RKO (cell line): ENCODE data around the gene FA2H.
A peak's percentile ranks its signal among the peaks of the same experiment; 100 is the strongest.
"Not testable (repeated sequence)": the region's sequence is repeated elsewhere in the genome, so short reads cannot be mapped to it uniquely, and the experiment has no call there.

ENCODE experiments used
- DNase-seq: peaks from one replicate; pipeline ENCODE4 v3.0.0-alpha.2; 2016; ENCODE audit warnings: low spot score

The FA2H gene

DNA sequence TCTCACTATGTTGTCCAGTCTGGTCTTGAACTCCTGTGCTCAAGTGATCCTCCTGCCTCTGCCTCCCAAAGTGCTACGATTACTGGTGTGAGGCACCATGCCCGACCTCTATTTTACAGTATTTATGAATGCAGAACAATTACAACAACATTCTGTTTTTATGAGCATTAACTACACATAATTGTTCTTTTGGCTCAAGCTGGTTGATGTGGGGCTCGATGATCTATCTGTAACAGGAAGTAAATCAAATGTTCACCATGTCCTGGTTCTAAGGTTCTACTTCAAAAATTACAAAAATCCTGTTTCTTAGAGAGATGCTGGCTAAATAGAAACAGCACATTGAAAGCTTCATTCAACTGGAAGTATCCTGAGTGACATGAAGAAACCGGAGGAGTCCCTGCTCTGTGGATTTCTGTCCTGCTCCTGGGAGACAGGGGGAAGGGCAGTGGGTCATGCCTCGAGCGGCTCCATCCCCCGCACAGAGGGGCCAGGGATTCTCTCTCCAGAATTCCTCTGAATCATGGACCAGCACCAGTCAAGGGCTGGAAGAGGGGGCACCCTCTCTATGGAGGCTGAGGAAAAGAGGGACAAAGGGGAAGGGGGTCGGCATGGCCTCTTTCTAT lies 31.5 kb downstream of the FA2H start:
- DNase-seq, result no peak

DNA sequence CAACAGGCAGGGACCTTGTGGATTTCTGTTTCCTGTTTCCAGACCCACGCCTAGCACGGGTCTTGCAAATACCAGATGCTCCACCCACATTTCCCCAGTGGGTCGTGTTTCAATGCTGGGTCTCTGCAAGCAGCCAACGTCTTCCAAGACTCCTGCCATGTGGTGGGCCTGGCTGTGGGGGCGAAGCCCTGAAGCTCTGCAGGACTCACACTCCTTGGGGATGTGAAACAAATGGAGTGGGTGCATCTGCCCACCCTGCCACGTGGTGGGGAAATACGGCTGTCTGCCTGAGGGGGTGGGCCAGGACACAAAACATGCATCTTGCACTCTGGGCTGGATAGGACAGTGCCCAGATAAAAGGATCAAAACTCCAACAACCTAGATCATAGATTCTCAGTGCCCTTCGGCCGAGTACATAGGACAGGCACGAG lies 32.6 kb downstream of the FA2H start:
- DNase-seq, result no peak

DNA sequence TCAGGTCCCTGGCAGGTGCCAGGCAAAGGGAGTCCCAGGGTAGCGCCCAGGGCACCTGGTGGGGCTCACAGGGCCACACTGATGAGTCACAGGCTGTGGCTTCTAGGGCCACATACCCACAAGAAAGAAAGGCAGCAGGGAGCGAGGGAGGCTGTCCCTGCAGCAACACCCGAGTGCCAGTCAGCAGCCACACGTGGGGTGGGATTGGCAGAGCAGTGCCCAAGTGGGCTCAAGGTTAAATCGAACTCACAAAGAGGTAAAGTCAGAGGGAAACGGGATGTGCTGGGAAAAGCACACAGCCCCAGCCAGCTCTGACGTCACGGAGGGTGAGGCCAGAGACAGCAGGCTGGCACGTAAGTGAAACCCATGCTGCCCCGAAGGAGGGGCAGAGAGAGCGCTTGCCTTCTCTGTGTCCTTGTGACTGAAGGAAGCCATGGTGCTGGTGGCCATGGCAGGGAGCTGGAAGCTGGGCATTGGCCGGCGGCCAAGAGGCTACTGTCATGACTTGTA lies 33.8 kb downstream of the FA2H start:
- no peak for DNase-seq

DNA sequence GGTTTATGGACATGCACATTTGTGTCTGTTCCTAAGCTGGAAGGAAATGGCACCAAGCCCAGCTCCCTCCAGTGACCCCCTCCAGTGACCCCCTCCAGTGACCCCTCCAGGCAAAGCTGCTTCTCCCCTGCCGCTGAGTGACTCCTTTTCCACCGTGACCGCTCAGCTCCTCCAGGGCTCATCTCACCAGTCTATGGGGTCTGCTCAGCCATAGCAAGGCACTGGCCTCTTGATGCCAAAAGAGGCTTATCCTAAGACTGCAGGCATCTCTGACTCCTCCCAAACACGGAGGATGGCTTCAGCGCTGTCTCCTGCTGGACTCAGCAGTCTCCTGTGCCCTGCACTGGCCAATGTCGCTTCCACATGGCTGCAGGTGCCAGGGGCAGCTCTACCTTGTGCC lies 35.3 kb downstream of the FA2H start:
- no peak for DNase-seq

DNA sequence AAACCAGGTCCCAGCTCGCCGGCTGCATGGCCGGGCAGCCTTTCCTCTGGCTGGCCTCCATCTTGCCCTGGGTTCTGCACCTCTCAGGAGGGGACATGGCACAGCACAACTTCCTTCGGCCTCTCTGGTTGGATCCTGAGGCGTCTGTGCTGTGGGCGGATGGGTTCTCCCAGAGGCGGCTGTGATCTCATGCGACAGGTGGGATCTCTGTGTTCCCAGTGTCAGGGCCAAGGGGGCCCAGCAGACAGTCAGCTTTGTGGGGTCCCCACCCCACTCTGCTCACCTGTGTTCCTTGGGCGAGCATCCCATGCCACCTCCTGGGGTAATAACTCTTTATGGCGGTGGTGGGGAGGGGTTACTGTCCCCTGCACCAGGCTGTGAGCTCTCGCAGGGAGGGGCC lies 35.8 kb downstream of the FA2H start:
- no peak for DNase-seq

DNA sequence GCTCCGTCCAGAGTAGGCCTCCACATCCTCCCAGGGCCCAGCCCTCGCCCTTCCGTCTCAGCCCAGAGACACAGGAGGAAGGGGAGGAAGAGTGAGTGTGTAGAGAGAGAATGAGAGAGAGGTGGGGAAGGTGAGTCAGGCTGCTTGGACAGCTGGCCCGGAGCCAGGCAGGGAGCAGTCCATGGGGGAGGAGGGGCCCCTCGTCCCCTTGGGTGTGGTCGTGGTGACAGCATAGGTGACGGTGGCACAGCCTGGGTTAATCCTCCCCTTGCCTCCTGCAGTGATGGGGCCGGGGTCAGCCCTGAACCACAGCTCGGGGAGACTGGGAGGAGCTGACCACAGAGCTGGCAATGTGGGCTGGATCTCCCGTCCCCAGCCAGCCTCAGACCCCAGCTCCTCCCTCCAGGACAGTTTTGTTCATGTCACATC lies 36.5 kb downstream of the FA2H start:
- no peak for DNase-seq

DNA sequence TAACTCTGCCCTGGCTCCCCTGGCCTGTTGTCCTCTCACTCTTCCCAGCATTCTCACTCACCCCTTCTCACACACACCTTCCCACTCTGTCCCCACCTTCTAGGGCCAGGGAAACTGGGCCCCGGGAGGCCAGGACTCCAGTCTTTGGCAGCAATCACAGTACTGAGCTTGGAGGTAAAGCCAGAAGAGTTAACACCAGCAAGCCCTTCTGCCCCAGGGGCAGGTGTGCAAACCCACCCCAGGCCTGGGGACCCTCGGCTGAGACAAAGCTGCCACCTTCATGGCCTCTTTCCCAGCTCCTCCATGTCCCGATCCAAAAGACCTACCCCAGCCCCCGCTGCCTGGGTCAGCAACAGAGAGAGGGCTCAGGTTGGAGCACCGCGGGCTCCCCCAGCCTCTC lies 37.1 kb downstream of the FA2H start:
- DNase-seq, result no peak

DNA sequence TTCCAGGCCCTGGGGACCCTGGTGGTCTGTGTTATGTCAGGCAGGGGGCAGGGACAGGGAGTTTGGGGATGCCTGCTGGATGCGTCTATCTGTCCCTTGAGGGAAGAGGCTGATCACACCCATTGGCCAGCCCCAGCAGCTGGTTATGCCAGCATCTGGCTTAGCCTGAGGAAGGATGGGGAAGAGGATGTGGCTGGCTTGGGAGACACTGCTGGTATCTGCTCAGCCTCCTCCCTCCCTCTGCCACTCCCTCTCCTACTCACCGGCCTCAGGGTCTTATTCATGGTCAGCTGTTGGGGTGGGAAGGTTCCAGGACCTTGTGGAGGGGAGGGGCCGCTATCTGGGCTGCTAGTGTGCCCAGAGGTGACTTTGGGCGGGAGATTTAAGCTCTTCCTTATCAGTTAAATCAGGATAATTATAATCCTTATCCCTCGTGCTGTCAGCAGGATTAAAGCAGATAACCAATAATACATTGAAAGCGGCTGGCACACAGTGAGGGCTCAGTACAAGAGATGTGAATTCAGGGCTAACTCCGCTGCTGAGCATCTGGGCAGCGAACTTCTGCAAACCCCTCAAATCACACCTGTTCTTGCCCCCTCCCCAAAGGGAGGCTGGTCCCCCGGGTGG lies 38.0 kb downstream of the FA2H start:
- no peak for DNase-seq

DNA sequence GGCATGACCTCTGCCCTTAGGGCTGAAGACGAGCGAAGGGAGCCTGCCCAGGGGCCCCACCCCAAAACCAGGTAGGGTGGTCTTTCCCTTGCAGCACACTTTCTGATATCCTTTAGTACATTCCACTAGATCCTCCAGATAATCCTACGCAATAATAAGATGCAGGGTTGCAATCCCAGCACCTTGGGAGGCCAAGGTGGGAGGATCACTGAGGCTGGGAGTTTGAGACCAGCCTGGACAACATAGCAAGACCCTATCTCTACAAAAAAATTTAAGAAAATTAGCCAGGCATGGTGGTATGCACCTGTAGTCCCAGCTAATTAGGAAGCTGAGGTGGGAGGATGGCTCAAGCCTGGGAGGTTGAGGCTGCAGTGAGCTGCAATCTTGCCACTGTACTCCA lies 39.1 kb downstream of the FA2H start:
- DNase-seq, result no peak

DNA sequence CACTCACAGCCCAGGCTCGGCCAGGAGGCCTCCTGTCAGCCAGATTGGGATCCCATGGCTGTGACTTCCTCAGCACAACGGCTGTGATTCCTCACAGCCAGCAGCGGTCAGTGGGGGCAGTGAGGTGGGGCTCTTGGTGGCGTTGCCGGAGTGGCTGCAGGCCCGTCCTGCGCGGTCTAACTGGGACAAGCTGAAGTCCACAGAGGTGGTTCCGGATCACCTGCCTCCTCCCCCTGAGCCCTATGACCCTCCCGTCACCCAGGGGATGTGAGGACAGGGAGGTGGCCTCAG lies 39.5 kb downstream of the FA2H start:
- no peak for DNase-seq

DNA sequence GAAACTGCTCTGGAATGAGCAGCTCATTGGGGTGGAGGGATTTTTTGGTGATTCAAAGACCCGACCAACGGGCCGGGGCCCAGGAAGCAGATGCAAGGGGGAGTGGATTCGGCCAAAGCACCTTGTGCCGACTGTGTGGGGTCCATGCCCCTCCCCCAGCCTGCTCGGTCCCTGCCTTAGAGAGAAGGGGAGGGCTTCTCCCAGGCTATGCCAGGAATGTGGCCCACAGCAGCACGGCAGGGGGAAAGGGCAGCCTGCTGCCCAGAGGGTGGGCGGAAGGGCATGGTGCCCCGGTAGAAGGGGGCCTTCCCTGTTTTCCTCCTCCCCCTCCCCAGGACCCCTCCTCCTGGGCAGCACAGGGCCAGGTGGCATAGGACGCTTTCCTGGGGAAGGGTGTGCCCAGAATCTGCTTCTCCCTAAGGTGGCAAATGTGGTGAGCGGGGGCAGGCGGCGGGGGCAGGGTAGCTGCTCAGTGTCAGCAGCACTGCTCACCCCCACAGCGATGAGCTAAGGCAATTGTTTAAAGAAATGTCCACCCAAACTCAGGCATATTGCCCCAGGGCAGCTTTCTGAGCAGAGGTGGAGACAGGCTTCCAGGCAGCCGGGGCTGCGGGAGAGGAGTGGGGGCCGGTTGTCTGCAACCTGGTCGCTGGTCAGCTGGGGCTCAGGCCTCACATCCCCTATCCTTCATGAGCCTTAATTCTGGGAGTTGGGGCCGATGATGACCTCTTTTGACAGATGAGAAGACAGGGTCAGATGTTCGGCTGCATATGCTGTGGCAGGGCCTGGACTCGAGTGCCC lies 40.1 kb downstream of the FA2H start:
- no peak for DNase-seq

DNA sequence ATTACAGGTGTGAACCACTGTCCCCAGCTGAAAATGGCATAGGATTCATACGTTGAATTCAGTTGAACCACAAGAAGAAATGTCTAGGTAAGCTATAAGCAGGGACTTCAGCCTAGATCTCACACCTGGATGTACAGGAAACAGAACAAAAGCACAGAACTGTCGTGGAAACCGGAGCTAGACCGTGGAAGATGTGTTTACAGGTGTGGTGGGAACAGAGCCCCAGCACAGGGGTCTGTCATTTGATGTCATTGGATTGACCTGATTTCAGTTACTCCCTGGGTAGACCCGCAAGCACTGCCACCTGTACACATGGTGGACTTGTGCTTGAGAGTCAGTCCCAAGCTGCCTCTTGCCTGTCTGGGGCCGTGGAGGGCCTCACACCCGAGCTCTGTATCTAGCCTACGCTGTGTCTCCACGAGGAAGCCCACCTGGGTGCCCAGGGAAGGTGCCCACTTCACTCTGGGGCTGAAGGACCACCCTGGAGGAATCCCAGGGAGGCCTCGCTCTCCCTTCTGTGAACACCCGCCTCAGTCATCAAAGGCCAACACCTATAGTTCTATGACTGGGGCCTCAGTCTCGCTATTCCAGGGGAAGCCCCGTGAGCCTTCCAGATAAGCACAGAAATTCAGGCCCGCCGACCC lies 41.8 kb downstream of the FA2H start:
- DNase-seq, result no peak

DNA sequence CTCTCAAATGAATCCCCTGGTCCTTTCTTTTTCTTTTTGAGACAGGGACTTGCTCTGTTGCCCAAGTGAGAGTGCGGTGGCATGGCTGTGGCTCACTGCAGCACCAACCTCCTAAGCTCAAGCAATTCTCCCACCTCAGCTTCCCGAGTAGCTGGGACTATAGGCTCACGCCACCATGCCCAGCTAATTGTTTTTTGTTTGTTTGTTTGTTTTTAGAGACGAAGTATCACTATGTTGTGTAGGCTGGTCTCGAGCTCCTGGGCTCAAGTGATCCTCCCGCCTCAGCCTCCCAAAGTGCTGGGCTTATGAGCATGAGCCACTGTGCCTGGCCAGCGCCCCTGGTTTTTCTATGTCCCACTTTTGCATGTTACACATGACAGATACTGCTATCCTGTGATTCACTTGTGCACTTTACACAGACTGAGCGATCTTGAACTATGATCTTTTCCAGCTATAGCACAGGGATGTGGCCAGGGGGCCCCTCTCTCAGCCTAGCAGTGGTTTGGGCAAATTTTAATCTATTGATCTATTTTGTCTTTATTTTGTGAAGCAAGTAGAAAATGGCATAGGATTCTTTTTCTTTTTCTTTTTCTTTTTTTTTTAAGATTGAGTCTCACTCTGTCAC lies 42.7 kb downstream of the FA2H start:
- DNase-seq, result no peak

DNA sequence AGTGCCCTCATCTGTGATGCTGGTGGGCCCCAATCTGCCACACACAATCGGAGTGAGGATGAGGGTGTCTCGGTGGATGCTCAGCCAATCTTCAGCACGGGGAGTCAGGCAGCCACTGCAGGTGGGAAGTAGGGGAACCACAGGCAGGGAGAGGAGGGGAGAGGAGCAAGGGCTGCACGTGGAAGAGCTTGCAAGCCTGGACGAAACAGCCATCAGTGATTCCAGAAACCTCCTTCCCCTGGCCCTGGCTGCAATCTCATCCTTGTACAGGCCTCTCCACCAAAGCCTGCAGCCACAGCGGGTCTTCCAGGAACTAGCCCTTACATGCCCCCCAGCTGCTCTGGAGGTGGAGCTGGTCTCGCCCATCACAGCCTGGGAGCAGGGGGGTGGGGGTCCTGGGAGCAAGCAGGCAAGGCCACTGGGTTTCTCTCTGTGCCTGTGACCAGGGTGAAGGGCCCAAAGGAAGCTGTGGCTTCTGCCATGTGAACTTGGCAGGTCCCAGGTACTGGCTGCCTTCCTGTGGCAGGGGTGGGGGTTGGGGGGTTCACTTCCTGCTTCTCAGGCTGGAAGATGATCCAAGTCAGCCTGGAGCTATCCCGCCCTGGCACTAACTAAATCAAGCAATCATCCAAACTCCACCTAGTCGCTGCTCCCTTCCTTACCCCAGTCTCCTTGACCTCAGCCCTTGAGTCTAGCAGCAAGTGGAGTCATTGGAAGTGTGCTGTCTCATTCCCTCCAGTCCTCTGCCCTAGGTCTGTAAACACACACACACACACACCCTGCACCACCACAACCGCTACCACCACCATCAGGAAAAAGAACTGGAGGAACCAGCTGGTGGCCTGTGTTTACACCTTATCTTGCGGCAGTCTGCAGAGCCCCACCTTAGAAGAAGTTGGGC lies 44.6 kb downstream of the FA2H start:
- DNase-seq, result no peak

DNA sequence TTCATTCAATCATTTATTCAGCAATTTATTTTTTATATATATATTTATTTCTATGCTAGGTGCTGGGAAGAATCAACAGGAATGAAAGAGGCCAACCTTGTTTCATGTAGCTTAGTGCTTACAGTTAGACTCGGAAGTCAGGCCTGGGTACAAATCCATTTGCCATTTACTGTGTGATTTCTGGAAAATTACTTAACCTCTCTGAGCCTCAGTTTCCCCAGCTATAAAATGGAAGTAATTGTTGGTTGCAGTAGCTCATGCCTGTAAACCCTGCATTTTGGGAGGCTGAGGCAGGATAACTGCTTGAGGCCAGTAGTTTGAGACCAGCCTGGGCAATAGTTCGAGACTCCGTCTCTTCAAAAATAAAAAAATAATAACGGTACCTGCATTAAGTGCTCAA lies 46.7 kb downstream of the FA2H start:
- DNase-seq, result no peak

DNA sequence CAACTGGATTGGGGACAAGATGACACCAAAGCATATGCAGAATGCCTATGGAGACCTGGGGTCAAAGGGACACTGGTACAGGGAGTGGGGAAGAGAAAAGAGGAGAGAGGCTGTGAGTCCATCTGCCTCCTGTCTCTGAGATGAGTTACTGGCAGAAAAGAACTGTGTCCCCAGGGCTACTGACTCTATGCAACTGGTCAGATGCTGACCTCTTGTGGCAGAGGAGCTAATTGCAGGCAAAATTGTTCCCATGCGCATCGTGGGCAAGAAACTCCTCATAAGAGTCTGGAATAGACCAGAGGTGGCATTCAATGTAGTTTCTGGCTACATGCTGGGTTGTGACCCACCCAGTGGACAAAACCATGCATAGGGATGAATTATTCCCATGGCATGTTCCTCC lies 47.9 kb downstream of the FA2H start:
- no peak for DNase-seq

DNA sequence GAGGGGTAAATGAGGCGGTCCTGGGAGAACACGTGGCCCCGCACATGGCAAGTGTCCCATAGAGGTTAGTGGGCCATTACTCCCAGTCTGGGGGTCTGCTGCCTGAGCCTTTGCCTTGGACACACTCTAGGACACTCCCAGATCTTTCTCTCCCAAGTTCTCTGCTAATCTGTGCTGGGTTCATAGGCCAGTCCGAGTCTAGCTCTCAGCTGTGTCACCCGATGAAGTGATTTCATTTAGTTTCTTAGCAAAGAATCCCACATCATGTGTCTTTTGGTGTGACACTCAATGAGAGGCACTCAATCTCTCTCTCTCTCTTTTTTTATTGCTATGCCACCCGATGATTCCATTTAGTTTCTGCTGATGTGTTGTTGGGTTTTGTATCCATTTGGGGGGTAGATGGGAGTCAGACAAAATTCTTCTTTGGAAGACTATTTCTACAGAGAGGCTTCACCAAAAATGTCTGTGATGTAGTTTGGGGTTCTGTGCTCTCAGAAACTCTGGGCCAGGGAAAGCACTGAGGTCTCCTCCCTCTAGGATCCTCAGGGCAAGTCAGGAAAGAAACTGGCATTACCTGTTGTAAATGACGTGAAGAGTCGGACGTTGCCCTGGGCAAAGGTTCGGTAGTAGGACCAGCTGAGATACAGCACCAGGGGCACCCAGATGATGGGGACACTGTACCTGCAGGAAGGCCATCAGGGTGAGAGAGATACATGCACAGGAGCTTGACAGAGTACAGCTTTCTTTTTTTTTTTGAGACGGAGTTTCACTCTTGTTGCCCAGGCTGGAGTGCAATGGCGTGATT lies 48.8 kb downstream of the FA2H start:
- no peak for DNase-seq

DNA sequence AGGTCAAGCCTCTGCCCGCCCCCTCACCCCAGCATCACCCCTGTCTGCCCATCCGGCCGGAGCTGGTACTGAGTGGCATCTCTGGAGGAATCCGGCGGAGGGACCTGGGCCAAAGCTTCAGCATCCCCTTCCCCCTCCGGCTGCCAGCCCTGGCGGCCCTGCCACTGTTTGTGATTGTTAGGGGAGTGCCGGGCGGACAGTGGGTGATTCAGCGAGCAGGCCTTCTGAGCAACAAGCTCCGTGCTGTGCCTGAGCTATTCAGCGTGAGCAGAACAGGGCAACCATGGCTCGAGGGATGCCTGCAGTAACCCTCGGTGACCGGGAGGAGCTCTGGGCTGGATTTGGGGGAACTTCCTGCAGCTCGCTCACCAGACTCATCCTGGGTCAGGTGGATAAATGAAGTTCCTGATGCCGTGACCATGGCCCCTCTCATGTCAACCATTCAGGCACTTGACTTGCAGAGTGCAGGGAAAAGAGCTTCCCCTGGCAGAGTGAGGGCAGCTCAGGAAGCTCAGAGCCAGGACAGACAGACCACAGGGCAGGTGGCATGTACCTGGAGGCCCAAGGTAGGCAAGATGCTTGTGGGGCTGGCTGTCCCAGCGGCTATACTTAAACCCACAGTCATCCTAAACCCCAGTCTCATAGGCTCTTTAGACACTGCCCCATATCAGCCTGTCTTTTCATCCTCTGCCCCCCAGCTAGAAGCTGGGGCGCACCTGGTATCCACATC lies 49.6 kb downstream of the FA2H start:
- peak; percentile 79 for DNase-seq

DNA sequence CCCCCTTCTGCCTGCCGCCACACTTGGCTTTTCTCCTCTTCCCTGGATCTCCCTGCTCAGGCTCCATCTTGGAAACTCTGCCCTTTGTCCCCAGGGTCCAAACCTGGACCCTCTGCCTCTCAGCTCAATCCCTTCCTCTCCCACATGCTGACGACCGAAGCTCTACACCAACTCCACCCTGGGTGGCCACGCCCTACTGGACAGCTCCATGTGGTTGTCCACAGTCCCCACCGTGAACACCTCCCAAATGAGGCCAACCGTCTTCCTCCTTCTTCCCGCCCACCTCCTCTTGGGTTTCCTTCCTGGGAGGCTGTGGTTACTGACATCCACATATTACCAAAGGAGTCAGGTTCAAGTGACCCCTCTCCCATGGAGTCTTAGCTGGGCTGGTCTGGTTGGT lies 51.4 kb downstream of the FA2H start:
- no peak for DNase-seq

DNA sequence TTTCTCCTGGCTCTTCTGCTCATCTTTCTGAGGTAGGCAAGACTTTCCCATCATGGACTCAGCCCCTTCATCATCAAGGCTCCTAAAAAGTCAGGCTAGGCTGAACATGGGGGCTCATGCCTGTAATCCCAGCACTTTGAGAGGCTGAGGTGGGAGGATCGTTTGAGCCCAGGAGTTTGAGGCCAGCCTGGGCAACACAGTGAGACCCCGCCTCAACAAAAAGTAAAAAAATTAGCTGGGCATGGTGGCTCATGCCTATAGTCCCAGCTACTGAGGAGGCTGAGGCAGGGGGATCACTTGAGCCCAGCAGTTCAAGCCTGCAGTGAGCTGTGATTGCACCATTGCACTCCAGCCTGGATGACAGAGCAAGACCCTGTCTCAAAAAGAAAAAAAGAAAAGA lies 52.5 kb downstream of the FA2H start:
- DNase-seq, result not testable (repeated sequence)
